K562 (cell line): ENCODE results near the gene NHLH1.

Experiments used
- ATF1 ChIP-seq, 2 experiments: fragments of 450-650 bp in 1 of 2; IDR thresholded peaks; 2 replicates each; pipeline ENCODE4 v1.6.1; 2016; ENCODE audit warnings: missing compliant biosample characterization in 1 of 2, missing genetic modification characterization in 1 of 2
- CTCF ChIP-seq, 3 experiments: IDR thresholded peaks in 2 of 3; conservative IDR thresholded peaks in 1 of 3; 2 replicates each; pipeline ENCODE4 v1.5.1; 2011 to 2012; ENCODE audit warnings: low read length in 3 of 3, mild to moderate bottlenecking in 3 of 3, control low read depth in 2 of 3, improper control_type of control experiment in 1 of 3, inconsistent platforms in 1 of 3, low read depth in 1 of 3, mixed read lengths in 1 of 3, moderate library complexity in 1 of 3; ENCODE audit not compliant: insufficient read depth in 2 of 3
- FOS ChIP-seq: IDR thresholded peaks from 3 replicates; pipeline ENCODE4 v1.6.1; 2011; ENCODE audit not compliant: insufficient read length; ENCODE audit errors: extremely low read depth
- FOXA1 ChIP-seq: fragments of 450-650 bp; IDR thresholded peaks from 2 replicates; pipeline ENCODE4 v1.6.1; 2016; ENCODE audit warnings: mild to moderate bottlenecking, borderline replicate concordance
- FOXA3 ChIP-seq, 2 experiments: fragments of 450-650 bp in 1 of 2; sonication (generic) in 1 of 2; formaldehyde crosslinking; IDR thresholded peaks in 1 of 2; conservative IDR thresholded peaks in 1 of 2; 2 replicates each; pipeline versions ENCODE4 v1.4.0 to v1.8.0; 2020 to 2022; ENCODE audit warnings: mild to moderate bottlenecking in 2 of 2, missing genetic modification reagents in 1 of 2
- GMEB1 ChIP-seq: fragments of 250-450 bp; sonication (Bioruptor Pico); IDR thresholded peaks from 2 replicates; pipeline ENCODE4 v1.4.0; 2020; ENCODE audit warnings: mild to moderate bottlenecking
- MTA2 ChIP-seq: fragments of 450-650 bp; IDR thresholded peaks from 2 replicates; pipeline ENCODE4 v1.6.1; 2016; ENCODE audit warnings: low read depth
- POLR2A ChIP-seq: fragments of 450-650 bp; conservative IDR thresholded peaks from 2 replicates; pipeline ENCODE4 v1.6.1; 2016
- POLR2AphosphoS2 ChIP-seq: IDR thresholded peaks from 2 replicates; pipeline ENCODE4 v1.6.1; 2012; ENCODE audit warnings: low read length, improper control_type of control experiment
- STAT5B ChIP-seq: fragments of 250-450 bp; sonication (Bioruptor Pico); IDR thresholded peaks from 2 replicates; pipeline ENCODE4 v1.8.0; 2021; ENCODE audit warnings: mild to moderate bottlenecking, inconsistent platforms
- TOE1 ChIP-seq, 2 experiments: fragments of 450-650 bp in 1 of 2; sonication (generic) in 1 of 2; formaldehyde crosslinking in 1 of 2; IDR thresholded peaks; 2 replicates each; pipeline versions ENCODE4 v1.7.1 to v1.8.0; 2016 to 2022; ENCODE audit warnings: borderline replicate concordance in 2 of 2, mild to moderate bottlenecking in 2 of 2, antibody characterized with exemption in 1 of 2, inconsistent platforms in 1 of 2, low read depth in 1 of 2, missing genetic modification reagents in 1 of 2, moderate library complexity in 1 of 2
- ZNF561 ChIP-seq: fragments of 450-650 bp; formaldehyde crosslinking; conservative IDR thresholded peaks from 2 replicates; pipeline ENCODE4 v1.4.0; 2020; ENCODE audit warnings: mild to moderate bottlenecking, moderate library complexity
- TF ChIP-seq, protein P1 (sequence below): fragments of 150-350 bp; IDR thresholded peaks from 2 replicates; pipeline ENCODE4 v1.6.1; 2014; ENCODE audit warnings: low read depth, mild to moderate bottlenecking, low read length, borderline replicate concordance
- TF ChIP-seq, protein P2 (sequence below): sonication (generic); formaldehyde crosslinking; IDR thresholded peaks from 2 replicates; pipeline ENCODE4 v1.5.0; 2020; ENCODE audit warnings: missing genetic modification reagents

- TF ChIP-seq FOXA1 (no peak), STAT5B (CRISPR knock-in tag) (no peak), CTCF (IDR thresholded peaks at IDR 0.05 in 2 of 3, conservative IDR thresholded peaks at IDR 0.05 in 1 of 3; ENCODE audit: insufficient read depth in 2 of 3, low read depth in 1 of 3, low read length in 3 of 3) (no peak), ZNF561 (CRISPR knock-in tag) (no peak), POLR2A (no peak), FOXA3 (CRISPR knock-in tag; conservative IDR thresholded peaks at IDR 0.05 in 1 of 2, IDR thresholded peaks at IDR 0.05 in 1 of 2) (no peak), TOE1 (IDR thresholded peaks at IDR 0.05; ENCODE audit: borderline replicate concordance) (no peak), TOE1 (CRISPR knock-in tag; IDR thresholded peaks at IDR 0.05; ENCODE audit: borderline replicate concordance, low read depth) (no peak), GMEB1 (CRISPR knock-in tag) (no peak), POLR2AphosphoS2 (no peak), MTA2 (no peak), FOS (no peak), ATF1 (CRISPR knock-in tag; IDR thresholded peaks at IDR 0.05) (no peak), ATF1 (tag; IDR thresholded peaks at IDR 0.05) (no peak)
- TF ChIP-seq, protein P1, sequence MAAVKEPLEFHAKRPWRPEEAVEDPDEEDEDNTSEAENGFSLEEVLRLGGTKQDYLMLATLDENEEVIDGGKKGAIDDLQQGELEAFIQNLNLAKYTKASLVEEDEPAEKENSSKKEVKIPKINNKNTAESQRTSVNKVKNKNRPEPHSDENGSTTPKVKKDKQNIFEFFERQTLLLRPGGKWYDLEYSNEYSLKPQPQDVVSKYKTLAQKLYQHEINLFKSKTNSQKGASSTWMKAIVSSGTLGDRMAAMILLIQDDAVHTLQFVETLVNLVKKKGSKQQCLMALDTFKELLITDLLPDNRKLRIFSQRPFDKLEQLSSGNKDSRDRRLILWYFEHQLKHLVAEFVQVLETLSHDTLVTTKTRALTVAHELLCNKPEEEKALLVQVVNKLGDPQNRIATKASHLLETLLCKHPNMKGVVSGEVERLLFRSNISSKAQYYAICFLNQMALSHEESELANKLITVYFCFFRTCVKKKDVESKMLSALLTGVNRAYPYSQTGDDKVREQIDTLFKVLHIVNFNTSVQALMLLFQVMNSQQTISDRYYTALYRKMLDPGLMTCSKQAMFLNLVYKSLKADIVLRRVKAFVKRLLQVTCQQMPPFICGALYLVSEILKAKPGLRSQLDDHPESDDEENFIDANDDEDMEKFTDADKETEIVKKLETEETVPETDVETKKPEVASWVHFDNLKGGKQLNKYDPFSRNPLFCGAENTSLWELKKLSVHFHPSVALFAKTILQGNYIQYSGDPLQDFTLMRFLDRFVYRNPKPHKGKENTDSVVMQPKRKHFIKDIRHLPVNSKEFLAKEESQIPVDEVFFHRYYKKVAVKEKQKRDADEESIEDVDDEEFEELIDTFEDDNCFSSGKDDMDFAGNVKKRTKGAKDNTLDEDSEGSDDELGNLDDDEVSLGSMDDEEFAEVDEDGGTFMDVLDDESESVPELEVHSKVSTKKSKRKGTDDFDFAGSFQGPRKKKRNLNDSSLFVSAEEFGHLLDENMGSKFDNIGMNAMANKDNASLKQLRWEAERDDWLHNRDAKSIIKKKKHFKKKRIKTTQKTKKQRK: no peak
- TF ChIP-seq, protein P2, sequence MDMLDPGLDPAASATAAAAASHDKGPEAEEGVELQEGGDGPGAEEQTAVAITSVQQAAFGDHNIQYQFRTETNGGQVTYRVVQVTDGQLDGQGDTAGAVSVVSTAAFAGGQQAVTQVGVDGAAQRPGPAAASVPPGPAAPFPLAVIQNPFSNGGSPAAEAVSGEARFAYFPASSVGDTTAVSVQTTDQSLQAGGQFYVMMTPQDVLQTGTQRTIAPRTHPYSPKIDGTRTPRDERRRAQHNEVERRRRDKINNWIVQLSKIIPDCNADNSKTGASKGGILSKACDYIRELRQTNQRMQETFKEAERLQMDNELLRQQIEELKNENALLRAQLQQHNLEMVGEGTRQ (CRISPR knock-in tag): no peak
These were observed 36.8 kb upstream of the NHLH1 start for GRCh38 chr1:160330119-160330518.
